IMR-90 (cell line): ENCODE measurements around the gene P2RX3. TPM values are rescaled to one million over a fixed set of nuclear protein-coding genes. Genes with fewer than 3 reads are reported as not detected.

Source experiments
- ATAC-seq: fragments of 200-7000 bp; cut with Tn5 transposase; 2 replicates; pipeline ENCODE4 v1.9.1; 2020; ENCODE audit warnings: low read depth, mild to moderate bottlenecking, moderate library complexity
- BruUV-seq: library from RNA; stranded (reverse); fragments of 400-500 nt; replicated peaks from 2 replicates; lab custom pipeline; 2021; lab: Mats Ljungman, UMichigan
- CTCF ChIA-PET: fragments of 300-600 bp; formaldehyde crosslinking; extraction: SDS; loops from one replicate; lab custom pipeline; 2021; ENCODE audit warnings: antibody characterized with exemption; lab: Yijun Ruan, JAX
- POLR2A ChIA-PET: fragments of 300-600 bp; sonication (Branson Sonifier 250); formaldehyde crosslinking; loops from one replicate; lab custom pipeline; 2022; ENCODE audit warnings: antibody characterized with exemption; ENCODE audit not compliant: unreplicated experiment; lab: Charles Lee
- DNase-seq: peaks from one replicate; pipeline ENCODE4 v3.0.0; 2013
- H2AFZ ChIP-seq: replicated peaks from 2 replicates; pipeline ENCODE3; 2013; ENCODE audit warnings: low read length, mild to moderate bottlenecking; ENCODE audit not compliant: poor library complexity
- H2AK5ac ChIP-seq: 2 replicates; pipeline ENCODE4 v1.6.1; 2013; ENCODE audit warnings: low read depth, low read length, inconsistent platforms
- H2AK9ac ChIP-seq: replicated peaks from 2 replicates; pipeline ENCODE3; 2013; ENCODE audit warnings: mild to moderate bottlenecking, low read depth, low read length, moderate library complexity; ENCODE audit not compliant: poor library complexity
- H2BK120ac ChIP-seq: 2 replicates; pipeline ENCODE4 v1.6.1; 2013; ENCODE audit warnings: low read depth, low read length, inconsistent platforms
- H2BK15ac ChIP-seq: 3 replicates; pipeline ENCODE4 v1.6.1; 2013; ENCODE audit warnings: low read depth, low read length, inconsistent platforms
- H2BK20ac ChIP-seq: 2 replicates; pipeline ENCODE4 v1.6.1; 2013; ENCODE audit warnings: low read depth, mild to moderate bottlenecking, inconsistent platforms, low read length, moderate library complexity
- H2BK5ac ChIP-seq: 2 replicates; pipeline ENCODE4 v1.6.1; 2013; ENCODE audit warnings: mild to moderate bottlenecking, low read depth, low read length, inconsistent platforms; ENCODE audit not compliant: poor library complexity, severe bottlenecking
- H3K14ac ChIP-seq: replicated peaks from 2 replicates; pipeline ENCODE4 v1.6.1; 2013; ENCODE audit warnings: low read depth, low read length, inconsistent platforms
- H3K18ac ChIP-seq: 2 replicates; pipeline ENCODE4 v1.6.1; 2013; ENCODE audit warnings: low read depth, low read length, control low read depth
- H3K23ac ChIP-seq: 2 replicates; pipeline ENCODE4 v1.6.1; 2013; ENCODE audit warnings: low read depth, low read length, inconsistent platforms
- H3K27ac ChIP-seq: 2 replicates; pipeline ENCODE4 v1.5.1; 2013; ENCODE audit warnings: mild to moderate bottlenecking, control low read depth, low read length; ENCODE audit not compliant: insufficient read depth
- H3K27me3 ChIP-seq: 2 replicates; pipeline ENCODE4 v1.6.1; 2013; ENCODE audit warnings: low read length; ENCODE audit not compliant: control insufficient read depth, insufficient read depth
- H3K36me3 ChIP-seq: 2 replicates; pipeline ENCODE4 v1.6.1; 2013; ENCODE audit warnings: low read length, mixed read lengths; ENCODE audit not compliant: control insufficient read depth, insufficient read depth
- H3K4ac ChIP-seq: 2 replicates; pipeline ENCODE4 v1.6.1; 2013; ENCODE audit warnings: low read depth, low read length, inconsistent platforms
- H3K4me1 ChIP-seq: 2 replicates; pipeline ENCODE4 v1.6.1; 2013; ENCODE audit warnings: low read length, mixed read lengths; ENCODE audit not compliant: control insufficient read depth, insufficient read depth
- H3K4me2 ChIP-seq: 2 replicates; pipeline ENCODE4 v1.6.1; 2013; ENCODE audit warnings: low read depth, mild to moderate bottlenecking, control low read depth, low read length, moderate library complexity
- H3K4me3 ChIP-seq: 2 replicates; pipeline ENCODE4 v1.5.1; 2013; ENCODE audit warnings: low read depth, mild to moderate bottlenecking, control low read depth, low read length, moderate library complexity; ENCODE audit not compliant: insufficient read depth
- H3K56ac ChIP-seq: 2 replicates; pipeline ENCODE4 v1.6.1; 2013; ENCODE audit warnings: low read length, inconsistent platforms; ENCODE audit not compliant: insufficient read depth; ENCODE audit errors: extremely low read depth
- H3K79me1 ChIP-seq, 2 experiments: 2 replicates each; pipeline ENCODE4 v1.6.1; 2013; ENCODE audit warnings: low read length in 2 of 2, inconsistent platforms in 1 of 2, low read depth in 1 of 2
- H3K9ac ChIP-seq: 2 replicates; pipeline ENCODE4 v1.6.1; 2013; ENCODE audit warnings: low read depth, low read length, control low read depth
- H3K9me1 ChIP-seq: 2 replicates; pipeline ENCODE4 v1.6.1; 2013; ENCODE audit warnings: low read length, inconsistent platforms; ENCODE audit not compliant: insufficient read depth
- H3K9me3 ChIP-seq: 2 replicates; pipeline ENCODE4 v1.6.1; 2013; ENCODE audit warnings: low read length; ENCODE audit not compliant: control insufficient read depth, insufficient read depth
- H4K20me1 ChIP-seq: 2 replicates; pipeline ENCODE4 v1.6.1; 2013; ENCODE audit warnings: low read length, inconsistent platforms; ENCODE audit not compliant: insufficient read depth
- H4K5ac ChIP-seq: 2 replicates; pipeline ENCODE4 v1.6.1; 2013; ENCODE audit warnings: mild to moderate bottlenecking, low read depth, low read length, control low read depth
- H4K8ac ChIP-seq, 2 experiments: 2 replicates each; pipeline ENCODE4 v1.6.1; 2013; ENCODE audit warnings: low read depth in 2 of 2, low read length in 2 of 2, control low read depth in 1 of 2, inconsistent platforms in 1 of 2
- H4K91ac ChIP-seq: 2 replicates; pipeline ENCODE4 v1.6.1; 2013; ENCODE audit warnings: low read depth, low read length, inconsistent platforms; ENCODE audit not compliant: insufficient read depth
- BHLHE40 ChIP-seq: fragments of 150-350 bp; IDR thresholded peaks from 2 replicates; pipeline ENCODE4 v1.6.1; 2016; ENCODE audit warnings: mild to moderate bottlenecking, low read depth, low read length
- CEBPB ChIP-seq: IDR thresholded peaks from 2 replicates; pipeline ENCODE4 v1.6.1; 2012; ENCODE audit warnings: low read depth, low read length, improper control_type of control experiment
- ELK1 ChIP-seq: fragments of 150-350 bp; IDR thresholded peaks from 2 replicates; pipeline ENCODE4 v1.6.1; 2016; ENCODE audit warnings: low read depth, mild to moderate bottlenecking, low read length, moderate library complexity, borderline replicate concordance
- MAZ ChIP-seq: IDR thresholded peaks from 2 replicates; pipeline ENCODE4 v1.6.1; 2012; ENCODE audit warnings: low read depth, mild to moderate bottlenecking, low read length, improper control_type of control experiment, moderate library complexity, borderline replicate concordance
- MXI1 ChIP-seq: IDR thresholded peaks from 2 replicates; pipeline ENCODE4 v1.6.1; 2012; ENCODE audit warnings: low read depth, mild to moderate bottlenecking, low read length, moderate library complexity, borderline replicate concordance
- POLR2A ChIP-seq: IDR thresholded peaks from 2 replicates; pipeline ENCODE4 v1.6.1; 2012; ENCODE audit warnings: mild to moderate bottlenecking, low read depth, low read length
- RAD21 ChIP-seq: IDR thresholded peaks from 2 replicates; pipeline ENCODE4 v1.6.1; 2012; ENCODE audit warnings: low read length, improper control_type of control experiment
- USF2 ChIP-seq: fragments of 150-350 bp; IDR thresholded peaks from 2 replicates; pipeline ENCODE4 v1.6.1; 2017; ENCODE audit warnings: mild to moderate bottlenecking, antibody characterized with exemption, low read length, low read depth
- WGBS, 2 experiments: methylation state at CpG; one replicate each; pipeline versions ENCODE4 v1.1.5 to v1.1.7; 2013; ENCODE audit warnings: missing lambda C conversion rate in 2 of 2; ENCODE audit not compliant: insufficient read length in 1 of 2; ENCODE audit errors: extremely low coverage in 2 of 2; 5-methylcytosine and 5-hydroxymethylcytosine counted together
- dilution Hi-C: fragments of 300-500 bp; cut with HindIII; formaldehyde crosslinking; loops from one replicate; pipeline ENCODE4 v1.14.3; 2018; ENCODE audit warnings: low sequenced_read_pairs; ENCODE audit not compliant: unreplicated experiment
- in situ Hi-C: fragments of 300-500 bp; cut with MboI; formaldehyde crosslinking; loops from 3 replicates; pipeline ENCODE4 v1.14.3; 2019; ENCODE audit warnings: low sequenced_read_pairs, inconsistent platforms, mixed read lengths
- intact Hi-C: fragments of 100-400 bp; cut with micrococcal nuclease; formaldehyde crosslinking; loops from 2 replicates; pipeline ENCODE4 v1.10.0; 2022
- polyA plus RNA-seq, 3 experiments: library from polyadenylated mRNA; depleted of rRNA; stranded (reverse); fragments of >200 nt; gene quantifications; 2 replicates each; pipeline ENCODE4 v1.2.3, GENCODE V29; 2012; ENCODE audit warnings: low replicate concordance in 1 of 3
- total RNA-seq: library from RNA; depleted of rRNA; stranded (reverse); fragments of >200 nt; gene quantifications from 2 replicates; pipeline ENCODE4 v1.2.3, GENCODE V29; 2012

Gene P2RX3
- total and polyA plus RNA-seq, 2 of the 4 experiments (the other 2 are of a cell fraction) = not detected

GRCh38 chr11:57324886-57325734, 13.0 kb upstream of the P2RX3 start, which contains the start of gene TNKS1BP1:
TSS of gene TNKS1BP1 (minus strand) at chr11:57324952. CDS start at chr11:57321885, 3,067 bp downstream.
- Histone ChIP-seq H3K4ac (peak within 1 kb of the TSS; percentile 92), H3K56ac (peak within 1 kb of the TSS; percentile 90), H3K23ac (peak within 1 kb of the TSS; percentile 93), H3K9me3 (no peaks in the 10 kb centered on the region), H3K14ac (peak within 1 kb of the TSS; percentile 86), H4K8ac (peak within 1 kb of the TSS; percentile 55 to 78), H3K4me1 (peaks cover 20% of the 10 kb centered on the region), H2BK20ac (peak within 1 kb of the TSS; percentile 38), H3K4me3 (peak within 1 kb of the TSS; percentile 97), H3K9me1 (peaks cover 20% of the 10 kb centered on the region), H2AFZ (peak within 1 kb of the TSS; percentile 87), H2AK5ac (peak within 1 kb of the TSS; percentile 91), H3K18ac (peak within 1 kb of the TSS; percentile 86), H3K36me3 (peaks cover 44% of the 10 kb centered on the region), H4K91ac (peak within 1 kb of the TSS; percentile 86), H2BK5ac (peak within 1 kb of the TSS; percentile 92), H4K5ac (peak within 1 kb of the TSS; percentile 74), H2AK9ac (peak within 1 kb of the TSS; percentile 97), H3K27ac (peak within 1 kb of the TSS; percentile 99), H3K79me1 (peaks cover 9 to 57% of the 10 kb centered on the region in 2 experiments), H4K20me1 (peaks cover 32% of the 10 kb centered on the region), H3K27me3 (no peaks in the 10 kb centered on the region), H2BK120ac (peak within 1 kb of the TSS; percentile 71), H3K9ac (peak within 1 kb of the TSS; percentile 99), H3K4me2 (peak within 1 kb of the TSS; percentile 78), H2BK15ac (peak within 1 kb of the TSS; percentile 67; the same call in 2 of the 3 replicates)
- DNase-seq = peak; percentile 97
- BruUV-seq = no TSS peak
- WGBS, 2 experiments = 0% methylated on average over 29 of the region's 61 CpGs; no CpG with 5 or more reads in 1 of the 2 experiments
- intact Hi-C loops (loop anchor here (1.0 kb wide), 1 partner anchor 47 kb away; no protein-coding TSS in a partner anchor), dilution Hi-C loops (no loop called here), in situ Hi-C loops (no loop called here)
- TF ChIP-seq MAZ = peak; percentile 67
- TF ChIP-seq BHLHE40 = peak; percentile 92
- peak; percentile 81 for TF ChIP-seq POLR2A
- TF ChIP-seq CEBPB = peak; percentile 95
- TF ChIP-seq RAD21 = 0 out of 2 replicates have a peak, but pooled peaks have one; percentile 11
- TF ChIP-seq ELK1 = no peak
- TF ChIP-seq USF2 = no peak
- 0 out of 2 replicates have a peak, but pooled peaks have one; percentile 18 for TF ChIP-seq MXI1
- ChIA-PET CTCF (interaction anchor here (0.7 kb wide), 1 partner anchor 315 kb away, joined by 3 read pairs; no protein-coding TSS in a partner anchor), POLR2A (interaction anchor here (2.1 kb wide), 1 partner anchor 10 kb away, joined by 9 read pairs; the partner anchor contains the start of gene SSRP1)
- peak; percentile 80 for ATAC-seq
